Endothelial cell of umbilical vein (primary cell): ENCODE data around the gene CDK5RAP2. TPM values are rescaled to one million over a fixed set of nuclear protein-coding genes. Genes with fewer than 3 reads are reported as not detected.

Experiments
- BruUV-seq: library from RNA; stranded (reverse); fragments of 400-500 nt; replicated peaks from 2 replicates; lab custom pipeline; 2021; lab: Mats Ljungman, UMichigan
- CTCF ChIA-PET: fragments of 300-600, 350-600 bp; sonication (Branson Sonifier 250); formaldehyde crosslinking; loops from one replicate; lab custom pipeline; 2021; ENCODE audit warnings: antibody characterized with exemption, inconsistent platforms; lab: Charles Lee
- POLR2A ChIA-PET: fragments of 300-600, 350-600 bp; sonication (Branson Sonifier 250); formaldehyde crosslinking; loops from one replicate; lab custom pipeline; 2021; ENCODE audit warnings: antibody characterized with exemption, inconsistent platforms; lab: Charles Lee
- DNase-seq: peaks from one replicate; pipeline ENCODE4 v3.0.0-alpha.2; 2011; ENCODE audit warnings: low read depth, low spot score
- FAIRE-seq: peaks from 2 replicates; lab custom pipeline; 2011; peaks lifted over from hg19 to GRCh38; lab: Jason Lieb, UNC
- H2AFZ ChIP-seq: 2 replicates; pipeline ENCODE4 v1.6.0; 2012; ENCODE audit warnings: low read depth, low read length, control low read depth, inconsistent platforms
- H3K27ac ChIP-seq: 2 replicates; pipeline ENCODE4 v1.5.1; 2011; ENCODE audit warnings: low read depth, mild to moderate bottlenecking, control low read depth, low read length, moderate library complexity; ENCODE audit not compliant: insufficient read depth
- H3K27me3 ChIP-seq, 2 experiments: 2 replicates each; pipeline versions ENCODE4 v1.6.0 to v1.6.1; 2011; ENCODE audit warnings: low read length in 2 of 2, mixed read lengths in 1 of 2; ENCODE audit not compliant: control insufficient read depth in 2 of 2, insufficient read depth in 2 of 2
- H3K36me3 ChIP-seq, 2 experiments: 2 replicates in 1 of 2; 3 replicates in 1 of 2; pipeline ENCODE4 v1.5.1; 2011; ENCODE audit warnings: low read length in 2 of 2, mild to moderate bottlenecking in 1 of 2, moderate library complexity in 1 of 2; ENCODE audit not compliant: control insufficient read depth in 2 of 2, insufficient read depth in 2 of 2; ENCODE audit errors: extremely low read depth in 1 of 2
- H3K4me1 ChIP-seq: 3 replicates; pipeline ENCODE4 v1.5.1; 2011; ENCODE audit warnings: mild to moderate bottlenecking, low read length; ENCODE audit not compliant: control insufficient read depth, insufficient read depth; ENCODE audit errors: extremely low read depth
- H3K4me2 ChIP-seq: 2 replicates; pipeline ENCODE4 v1.6.1; 2011; ENCODE audit warnings: low read length, control low read depth, mixed read lengths; ENCODE audit not compliant: insufficient read depth
- H3K4me3 ChIP-seq, 3 experiments: fragments of 200-600 bp in 1 of 3; sonication (generic), shearing (Covaris generic) in 1 of 3; replicated peaks in 1 of 3; 2 replicates each; pipeline ENCODE4 v1.5.1; 2011 to 2016; ENCODE audit warnings: control low read depth in 3 of 3, low read length in 3 of 3, mild to moderate bottlenecking in 2 of 3, inconsistent platforms in 1 of 3, low read depth in 1 of 3, moderate library complexity in 1 of 3; ENCODE audit not compliant: insufficient read depth in 1 of 3
- H3K79me2 ChIP-seq: 2 replicates; pipeline ENCODE4 v1.6.0; 2012; ENCODE audit warnings: low read length, inconsistent platforms; ENCODE audit not compliant: control insufficient read depth, insufficient read depth
- H3K9ac ChIP-seq: replicated peaks from 2 replicates; pipeline ENCODE3; 2011; ENCODE audit warnings: low read length, control low read depth; ENCODE audit not compliant: insufficient read depth; ENCODE audit errors: extremely low read depth
- H3K9me1 ChIP-seq: replicated peaks from 3 replicates; pipeline ENCODE4 v1.6.0; 2011; ENCODE audit warnings: mild to moderate bottlenecking, low read length; ENCODE audit not compliant: control insufficient read depth, insufficient read depth; ENCODE audit errors: extremely low read depth
- H3K9me3 ChIP-seq: replicated peaks from 2 replicates; pipeline ENCODE4 v1.5.1; 2012; ENCODE audit warnings: low read length, inconsistent platforms; ENCODE audit not compliant: control insufficient read depth, insufficient read depth
- H4K20me1 ChIP-seq: replicated peaks from 2 replicates; pipeline ENCODE3; 2011; ENCODE audit warnings: mild to moderate bottlenecking, low read length; ENCODE audit not compliant: control insufficient read depth, insufficient read depth; ENCODE audit errors: extremely low read depth
- CTCF ChIP-seq, 2 donors: IDR thresholded peaks; 1 replicate in 1 of 2; 2 replicates in 1 of 2; pipeline ENCODE4 v1.5.1; 2011; ENCODE audit warnings: low read length in 2 of 2, mild to moderate bottlenecking in 2 of 2, moderate library complexity in 2 of 2, control low read depth in 1 of 2, inconsistent platforms in 1 of 2, low read depth in 1 of 2; ENCODE audit not compliant: insufficient read depth in 1 of 2; ENCODE audit errors: extremely low read depth in 1 of 2
- EZH2 ChIP-seq: IDR thresholded peaks from 2 replicates; pipeline ENCODE4 v1.6.1; 2012; ENCODE audit warnings: borderline replicate concordance, low read depth, mild to moderate bottlenecking, moderate library complexity, low read length, inconsistent platforms; ENCODE audit not compliant: severe bottlenecking
- FOS ChIP-seq: IDR thresholded peaks from 2 replicates; pipeline ENCODE4 v1.6.1; 2011; ENCODE audit warnings: mild to moderate bottlenecking, low read length, moderate library complexity, borderline replicate concordance; ENCODE audit not compliant: insufficient read depth
- GATA2 ChIP-seq: IDR thresholded peaks from 2 replicates; pipeline ENCODE4 v1.7.0; 2011; ENCODE audit warnings: low read depth, mild to moderate bottlenecking, moderate library complexity, mixed read lengths, low read length; ENCODE audit not compliant: insufficient read length, insufficient read depth
- JUN ChIP-seq: IDR thresholded peaks from 2 replicates; pipeline ENCODE4 v1.6.1; 2011; ENCODE audit warnings: borderline replicate concordance, low read depth; ENCODE audit not compliant: insufficient read length, insufficient read depth
- MAX ChIP-seq: IDR thresholded peaks from 2 replicates; pipeline ENCODE4 v1.6.1; 2011; ENCODE audit not compliant: insufficient read depth, insufficient read length
- MYC ChIP-seq: IDR thresholded peaks from one replicate; pipeline ENCODE4 v1.6.1; 2011; ENCODE audit warnings: mild to moderate bottlenecking, low read depth, low read length
- POLR2A ChIP-seq: IDR thresholded peaks from 2 replicates; pipeline ENCODE4 v1.6.1; 2012; ENCODE audit warnings: low read depth, mild to moderate bottlenecking, control low read depth, low read length
- POLR2AphosphoS5 ChIP-seq: IDR thresholded peaks from 2 replicates; pipeline ENCODE4 v1.6.1; 2012; ENCODE audit warnings: low read depth, mild to moderate bottlenecking, control low read depth, low read length, moderate library complexity; ENCODE audit not compliant: insufficient read depth
- dilution Hi-C: fragments of 300-500 bp; cut with MboI; formaldehyde crosslinking; loops from one replicate; pipeline ENCODE4 v1.15.0; 2019; ENCODE audit warnings: low sequenced_read_pairs; ENCODE audit not compliant: extremely low pct_ligation_motif_present
- intact Hi-C: fragments of 100-400 bp; cut with micrococcal nuclease; formaldehyde crosslinking; loops from one replicate; pipeline ENCODE4 v1.10.0; 2022
- polyA plus RNA-seq, 4 experiments: library from polyadenylated mRNA; depleted of rRNA in 3 of 4; stranded (reverse) in 3 of 4; unstranded in 1 of 4; fragments of >200 nt; gene quantifications; 2 replicates each; pipeline versions ENCODE4 v1.2.1 to v1.2.3, GENCODE V29; 2011 to 2012; ENCODE audit warnings: missing spikeins in 1 of 4
- total RNA-seq: library from RNA; stranded (reverse); gene quantifications from 2 replicates; pipeline ENCODE4 v1.2.3, GENCODE V29; 2021

The CDK5RAP2 gene
- total and polyA plus RNA-seq, 2 donors (not counting 3 experiments of a cell fraction or from before 2014, with no cell fraction given): 17.5 to 56.7 TPM

- intact Hi-C loops (no loop called here), dilution Hi-C loops (no loop called here)
- Histone ChIP-seq H2AFZ (no peak overlapping the region), H3K36me3 (peaks cover 0 to 4% of the 10 kb centered on the region in 2 experiments), H3K4me3 (no peak overlapping the region), H3K4me2 (peak overlapping the region; percentile 39), H3K9me1 (no peaks in the 10 kb centered on the region), H3K4me1 (no peaks in the 10 kb centered on the region), H3K27me3 (no peaks in the 10 kb centered on the region), H3K9me3 (no peaks in the 10 kb centered on the region), H3K27ac (no peak overlapping the region), H3K9ac (no peak overlapping the region), H4K20me1 (no peaks in the 10 kb centered on the region), H3K79me2 (no peaks in the 10 kb centered on the region)
- ChIA-PET POLR2A (no interaction called here), CTCF (interaction anchor here (0.9 to 1.3 kb wide), 2 partner anchors 9 to 16 kb away, joined by 3 to 4 read pairs; no protein-coding TSS in a partner anchor)
- FAIRE-seq (no peak), DNase-seq (no peak)
- TF ChIP-seq MAX (no peak), EZH2 (no peak), FOS (no peak), JUN (no peak), GATA2 (no peak), POLR2A (no peak), CTCF (IDR thresholded peaks at IDR 0.05; ENCODE audit: extremely low read depth in 1 of 2, insufficient read depth in 1 of 2, low read depth in 1 of 2, low read length in 2 of 2) (no peak), POLR2AphosphoS5 (no peak), MYC (no peak)
- BruUV-seq: no TSS peak
Observed at GRCh38 chr9:120608421-120608820, 28.5 kb upstream of the CDK5RAP2 start.
